Body of pancreas (tissue), 4 donors: ENCODE data around the gene NUTM2E.
"Not testable (repeated sequence)": the region's sequence is repeated elsewhere in the genome, so short reads cannot be mapped to it uniquely, and the experiment has no call there.

ENCODE experiments used
- POLR2A ChIP-seq, 3 donors: fragments of 450-650 bp; IDR thresholded peaks; one replicate each; pipeline ENCODE4 v1.6.1; 2016; ENCODE audit warnings: antibody characterized with exemption in 3 of 3, mild to moderate bottlenecking in 2 of 3
- TF ChIP-seq, protein P1 (sequence below), 7 experiments: fragments of 450-650 bp in 4 of 7; fragments of 200-600 bp in 3 of 7; sonication (generic) in 3 of 7; IDR thresholded peaks; one replicate each; pipeline ENCODE4 v1.5.1; 2016 to 2019; ENCODE audit warnings: antibody characterized with exemption in 7 of 7

DNA sequence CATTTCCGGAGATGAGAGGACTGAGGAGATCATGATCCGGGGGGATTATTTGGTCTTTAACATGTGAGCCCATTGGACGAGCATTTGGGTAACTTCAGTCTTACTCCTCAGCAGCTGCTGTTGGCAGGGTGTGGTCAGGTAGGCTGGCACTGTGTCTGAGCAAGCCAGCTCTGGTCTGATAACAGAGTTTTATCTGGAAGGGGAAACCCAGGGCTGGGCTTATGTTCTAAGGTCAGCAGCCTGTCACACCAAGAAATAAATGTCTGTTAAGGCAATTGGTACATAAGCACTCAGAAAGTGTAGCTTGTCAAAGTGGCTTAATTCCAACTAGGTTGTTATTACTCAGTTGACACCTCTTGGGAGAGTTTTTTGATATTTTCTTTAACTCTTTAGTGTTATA is 45.0 kb upstream of the NUTM2E start:
- TF ChIP-seq, protein P1, sequence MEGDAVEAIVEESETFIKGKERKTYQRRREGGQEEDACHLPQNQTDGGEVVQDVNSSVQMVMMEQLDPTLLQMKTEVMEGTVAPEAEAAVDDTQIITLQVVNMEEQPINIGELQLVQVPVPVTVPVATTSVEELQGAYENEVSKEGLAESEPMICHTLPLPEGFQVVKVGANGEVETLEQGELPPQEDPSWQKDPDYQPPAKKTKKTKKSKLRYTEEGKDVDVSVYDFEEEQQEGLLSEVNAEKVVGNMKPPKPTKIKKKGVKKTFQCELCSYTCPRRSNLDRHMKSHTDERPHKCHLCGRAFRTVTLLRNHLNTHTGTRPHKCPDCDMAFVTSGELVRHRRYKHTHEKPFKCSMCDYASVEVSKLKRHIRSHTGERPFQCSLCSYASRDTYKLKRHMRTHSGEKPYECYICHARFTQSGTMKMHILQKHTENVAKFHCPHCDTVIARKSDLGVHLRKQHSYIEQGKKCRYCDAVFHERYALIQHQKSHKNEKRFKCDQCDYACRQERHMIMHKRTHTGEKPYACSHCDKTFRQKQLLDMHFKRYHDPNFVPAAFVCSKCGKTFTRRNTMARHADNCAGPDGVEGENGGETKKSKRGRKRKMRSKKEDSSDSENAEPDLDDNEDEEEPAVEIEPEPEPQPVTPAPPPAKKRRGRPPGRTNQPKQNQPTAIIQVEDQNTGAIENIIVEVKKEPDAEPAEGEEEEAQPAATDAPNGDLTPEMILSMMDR (IDR thresholded peaks at IDR 0.05), result not testable (repeated sequence)
- TF ChIP-seq POLR2A (IDR thresholded peaks at IDR 0.05), result not testable (repeated sequence)
